ENCODE data around the gene SMYD3. TPM values are rescaled to one million over a fixed set of nuclear protein-coding genes. Genes with fewer than 3 reads are reported as not detected.

The SMYD3 gene
- total and polyA plus RNA-seq, 2 donors (not counting 3 experiments of a cell fraction or from before 2014, with no cell fraction given), result 16.0 to 32.1 TPM

GRCh38 chr1:246418565-246419312 lies 88.3 kb downstream of the SMYD3 start:
- TF ChIP-seq MAX (IDR thresholded peaks at IDR 0.05; ENCODE audit: insufficient read depth, insufficient read length) (no peak), GATA2 (IDR thresholded peaks at IDR 0.05; ENCODE audit: insufficient read depth, insufficient read length, low read depth, low read length) (no peak), POLR2AphosphoS5 (IDR thresholded peaks at IDR 0.05; ENCODE audit: insufficient read depth, low read depth, low read length) (no peak), CTCF (IDR thresholded peaks at IDR 0.05; ENCODE audit: extremely low read depth in 1 of 2, insufficient read depth in 1 of 2, low read depth in 1 of 2, low read length in 2 of 2) (no peak), MYC (IDR thresholded peaks at IDR 0.05; ENCODE audit: low read depth, low read length) (no peak), FOS (IDR thresholded peaks at IDR 0.05; ENCODE audit: borderline replicate concordance, insufficient read depth, low read length) (no peak), JUN (IDR thresholded peaks at IDR 0.05; ENCODE audit: borderline replicate concordance, insufficient read depth, insufficient read length, low read depth) (no peak)
- Histone ChIP-seq H4K20me1 (replicated peaks; ENCODE audit: control insufficient read depth, extremely low read depth, insufficient read depth, low read length) (peaks cover 3% of the 10 kb centered on the region), H3K9ac (replicated peaks; ENCODE audit: extremely low read depth, insufficient read depth, low read length) (no peak overlapping the region), H3K27ac (ENCODE audit: insufficient read depth, low read depth, low read length) (no peak overlapping the region), H3K9me3 (replicated peaks; ENCODE audit: control insufficient read depth, insufficient read depth, low read length) (no peaks in the 10 kb centered on the region), H3K4me1 (ENCODE audit: control insufficient read depth, extremely low read depth, insufficient read depth, low read length) (no peaks in the 10 kb centered on the region), H3K27me3 (ENCODE audit: control insufficient read depth in 2 of 2, insufficient read depth in 2 of 2, low read length in 2 of 2) (no peaks in the 10 kb centered on the region), H3K36me3 (ENCODE audit: control insufficient read depth in 2 of 2, extremely low read depth in 1 of 2, insufficient read depth in 2 of 2, low read length in 2 of 2) (no peaks in the 10 kb centered on the region), H3K79me2 (ENCODE audit: control insufficient read depth, insufficient read depth, low read length) (no peaks in the 10 kb centered on the region), H3K9me1 (replicated peaks; ENCODE audit: control insufficient read depth, extremely low read depth, insufficient read depth, low read length) (no peaks in the 10 kb centered on the region), H3K4me3 (replicated peaks in 1 of 3; ENCODE audit: insufficient read depth in 1 of 3, low read depth in 1 of 3, low read length in 3 of 3) (no peak overlapping the region), H2AFZ (ENCODE audit: low read depth, low read length) (no peak overlapping the region), H3K4me2 (ENCODE audit: insufficient read depth, low read length) (no peak overlapping the region)
- ChIA-PET CTCF (no interaction called here), POLR2A (no interaction called here)
- dilution Hi-C loops (cut with MboI; ENCODE audit: extremely low pct_ligation_motif_present, low sequenced_read_pairs), result no loop called here
- intact Hi-C loops (cut with micrococcal nuclease), result no loop called here
- DNase-seq (ENCODE audit: low read depth, low spot score) (no peak), FAIRE-seq (no peak)
- BruUV-seq (replicated peaks), result no TSS peak
